NCI-H2196 treated with DMSO at 0.1 percent for 48 hours (cell line): ENCODE measurements around the gene IQCK.
A peak's percentile ranks its signal among the peaks of the same experiment; 100 is the strongest.

ENCODE experiments used
- DNase-seq: peaks from one replicate; lab custom pipeline; 2025; ENCODE audit not compliant: unreplicated experiment; lab: John Stamatoyannopoulos, UW

Gene IQCK

GRCh38 chr16:19879241-19879792 lies 161.2 kb downstream of the IQCK start:
- DNase-seq = peak; percentile 94

- DNase-seq = no peak
Measured at GRCh38 chr16:19881028-19881427, 163.0 kb downstream of the IQCK start.

DNA sequence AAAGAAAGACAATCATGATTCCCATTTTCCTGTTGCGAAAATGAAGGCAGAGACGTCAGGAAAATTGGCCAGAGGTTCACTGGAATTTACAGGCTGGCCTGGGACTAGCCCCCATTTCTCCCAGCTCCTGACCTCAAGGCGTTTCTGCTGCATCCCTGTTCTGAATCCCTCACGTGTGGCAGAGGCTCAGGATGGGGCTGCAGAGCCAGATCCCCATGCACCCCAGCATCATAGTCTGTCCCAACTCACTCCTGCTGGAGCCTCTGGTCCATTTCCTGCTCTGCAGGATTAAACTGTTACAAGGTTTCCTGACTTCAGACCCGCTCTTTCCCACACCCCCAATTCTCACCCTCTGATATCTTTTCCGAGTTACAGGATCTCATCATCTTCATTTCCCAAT lies 163.7 kb downstream of the IQCK start:
- no peak for DNase-seq

- no peak for DNase-seq
Measured at GRCh38 chr16:19882186-19882585, 164.1 kb downstream of the IQCK start.

DNA sequence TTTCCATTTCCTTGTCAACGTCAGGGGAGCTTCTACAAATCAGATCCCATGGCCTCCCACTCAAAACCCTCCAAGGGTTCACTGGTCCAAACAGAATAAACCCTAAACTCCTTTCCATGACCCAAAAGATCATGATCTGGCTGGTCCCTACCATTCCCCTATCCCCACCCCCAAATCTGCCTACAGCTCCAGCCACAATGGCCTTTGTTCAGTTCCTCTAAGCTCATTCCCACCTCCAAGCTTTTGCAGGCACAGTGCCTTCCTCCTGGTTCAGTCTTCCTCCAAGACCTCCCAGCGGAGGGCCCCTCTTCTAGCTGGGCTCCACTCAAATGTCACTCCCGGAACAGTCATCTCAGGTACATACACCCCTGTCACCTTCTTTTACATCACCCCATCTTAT lies 164.6 kb downstream of the IQCK start:
- DNase-seq = no peak

GRCh38 chr16:19883296-19883965 lies 165.4 kb downstream of the IQCK start:
- peak; percentile 12 for DNase-seq

- DNase-seq = no peak
Measured at GRCh38 chr16:19883966-19884485, 166.0 kb downstream of the IQCK start.

DNA sequence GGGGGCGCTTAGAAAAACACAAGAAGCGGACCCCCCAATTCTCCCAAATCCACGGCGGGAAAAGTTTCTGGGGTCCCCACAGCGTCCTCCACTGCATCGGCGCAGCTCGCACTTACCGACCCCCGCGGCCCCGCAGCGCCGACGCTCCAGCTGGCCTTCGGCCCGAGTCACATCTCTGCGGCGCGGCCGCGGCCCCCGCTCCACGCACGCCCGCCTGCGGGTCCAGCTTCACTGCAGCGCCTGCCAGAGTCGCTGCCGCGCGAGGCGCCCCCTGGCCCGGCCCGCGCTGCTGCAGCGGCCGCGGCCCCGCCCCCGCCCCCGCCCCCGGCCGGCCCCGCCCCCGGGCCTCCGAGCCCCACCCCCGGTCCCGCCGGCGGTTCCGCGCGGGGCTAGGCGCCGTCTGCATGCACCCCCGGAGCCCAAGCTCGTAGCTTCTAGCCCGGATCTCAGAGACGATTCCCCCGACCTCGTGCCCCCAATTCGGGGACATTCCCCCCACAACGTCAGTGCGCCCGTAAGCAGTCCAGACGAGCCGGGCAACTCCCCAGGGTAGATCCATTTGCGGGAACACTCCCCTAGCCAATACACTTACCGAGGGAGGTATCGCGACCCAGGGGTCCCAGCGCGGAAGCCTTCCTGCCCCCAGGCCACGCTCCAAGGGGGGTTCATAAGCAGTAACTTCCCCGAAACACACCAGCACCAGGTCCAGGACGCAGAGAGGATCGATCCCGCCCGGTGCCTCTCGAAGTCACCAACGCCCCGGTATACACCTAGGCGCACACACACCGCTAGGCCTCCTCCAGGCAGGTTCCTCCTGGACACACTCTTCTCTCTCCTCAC lies 166.8 kb downstream of the IQCK start, which contains the start of gene GPRC5B:
GPRC5B (minus strand) TSS at position 238 of the 840 bp plus-strand sequence. CDS start 12,003 bp downstream, outside the sequence.
- no peak for DNase-seq

DNA sequence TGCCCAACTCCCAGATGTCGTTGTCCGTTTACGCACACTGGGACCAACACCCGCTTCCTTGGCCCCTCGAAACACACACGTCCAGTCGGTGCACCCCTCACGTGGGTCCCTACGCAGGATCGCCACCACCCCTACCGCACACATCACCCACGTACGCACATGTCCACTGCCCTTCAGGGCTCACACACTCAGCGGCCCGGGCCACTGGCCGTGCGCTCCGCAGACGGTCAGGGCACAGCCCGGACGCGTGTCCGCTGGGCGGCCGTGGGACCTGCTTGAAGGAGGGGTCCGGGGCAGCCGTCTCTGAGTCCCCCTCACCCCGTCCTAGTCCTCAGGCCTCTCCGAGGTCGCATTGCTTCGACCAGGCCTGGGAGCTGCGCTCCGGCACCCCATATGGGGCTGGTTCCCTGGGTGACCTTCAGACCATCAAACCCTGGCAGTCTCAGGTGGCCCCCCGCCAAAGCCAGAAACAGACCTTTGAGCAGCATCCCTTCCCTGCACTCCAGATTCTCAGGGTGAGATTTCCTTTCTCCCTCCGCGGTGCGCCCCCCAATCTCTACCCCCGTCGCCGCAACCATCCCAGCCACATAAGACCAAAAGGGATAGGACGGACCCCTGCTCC lies 167.5 kb downstream of the IQCK start:
- DNase-seq = no peak

DNA sequence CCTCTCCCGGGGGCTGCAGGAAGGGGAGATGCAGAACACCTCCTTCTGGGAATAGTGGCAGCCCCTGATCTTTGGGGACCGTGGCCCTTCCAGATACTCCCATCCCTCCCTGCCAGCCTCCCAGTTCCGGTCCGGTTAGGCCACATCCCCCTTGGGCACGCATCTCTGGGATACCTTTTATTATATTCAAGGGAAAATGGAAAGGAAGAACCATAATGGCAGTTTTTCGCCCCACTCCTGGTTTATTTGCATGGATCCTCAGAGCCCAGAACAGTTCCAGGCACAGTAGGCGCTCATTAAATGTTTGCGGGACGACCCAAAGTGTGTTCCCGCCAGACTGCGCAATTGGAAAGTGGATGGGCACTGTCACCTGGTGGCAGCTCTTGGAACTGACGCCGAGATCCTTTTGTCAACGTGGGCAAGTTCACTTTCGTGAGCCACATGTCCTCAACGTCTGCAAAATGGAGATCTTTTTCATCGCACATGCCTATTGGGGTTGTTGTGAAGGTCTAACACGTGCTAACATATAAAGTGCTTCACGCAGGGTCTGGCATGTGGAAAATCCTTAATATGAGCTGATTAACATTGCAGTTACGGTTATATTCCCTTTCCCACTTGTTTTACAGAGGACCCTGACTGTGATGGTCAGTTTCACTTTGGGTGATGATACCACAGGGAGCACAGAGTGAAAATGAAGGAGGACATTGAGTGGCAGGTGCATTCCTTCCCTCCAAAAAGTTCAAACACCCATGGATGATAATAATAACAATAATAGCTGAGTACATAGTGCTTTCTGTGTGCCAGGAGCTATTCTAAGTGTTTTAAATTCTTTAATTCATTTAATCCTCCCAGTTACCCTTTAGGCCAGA lies 168.2 kb downstream of the IQCK start:
- DNase-seq = peak; percentile 63

DNA sequence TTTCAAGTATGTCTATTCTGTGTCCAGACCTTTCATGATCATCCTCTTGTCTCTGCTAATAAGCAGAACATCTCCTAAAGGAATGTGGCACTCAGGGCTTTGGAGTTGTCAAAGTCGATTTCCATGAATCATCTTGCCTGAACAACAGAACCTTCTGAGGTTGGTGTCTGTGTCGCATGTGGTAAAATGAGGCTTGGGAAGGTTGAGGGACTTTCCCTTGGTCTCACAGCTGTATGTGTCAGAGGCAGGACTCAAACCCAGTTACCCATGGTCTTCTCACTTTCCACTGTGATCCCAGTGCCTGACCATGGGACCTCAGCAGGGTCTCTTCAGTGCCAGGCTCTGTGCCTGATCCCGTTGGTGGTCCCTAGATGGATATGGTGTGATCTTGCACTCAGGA lies 170.8 kb downstream of the IQCK start:
- no peak for DNase-seq

DNA sequence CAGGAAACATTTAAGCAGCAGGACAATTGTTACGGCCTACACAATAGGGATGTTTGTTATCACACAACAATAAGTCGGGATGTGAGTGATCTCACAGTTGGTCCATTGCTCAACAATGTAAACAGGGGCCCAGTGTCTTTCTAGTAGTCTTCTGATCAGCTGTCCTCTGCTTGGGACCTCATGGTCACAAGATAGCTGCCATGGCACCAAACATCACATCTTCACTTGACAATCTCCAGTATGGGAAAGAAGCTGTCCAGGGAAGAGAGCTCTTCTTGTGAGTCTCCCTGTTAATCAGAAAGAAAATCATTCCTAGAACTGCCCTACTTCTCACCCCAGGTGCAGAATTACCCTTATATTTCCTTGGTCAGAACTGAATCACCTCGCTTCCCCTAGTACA lies 172.8 kb downstream of the IQCK start:
- no peak for DNase-seq

- no peak for DNase-seq
Measured at GRCh38 chr16:19892902-19893301, 174.8 kb downstream of the IQCK start.

GRCh38 chr16:19894586-19894985 lies 176.5 kb downstream of the IQCK start:
- DNase-seq = no peak

DNA sequence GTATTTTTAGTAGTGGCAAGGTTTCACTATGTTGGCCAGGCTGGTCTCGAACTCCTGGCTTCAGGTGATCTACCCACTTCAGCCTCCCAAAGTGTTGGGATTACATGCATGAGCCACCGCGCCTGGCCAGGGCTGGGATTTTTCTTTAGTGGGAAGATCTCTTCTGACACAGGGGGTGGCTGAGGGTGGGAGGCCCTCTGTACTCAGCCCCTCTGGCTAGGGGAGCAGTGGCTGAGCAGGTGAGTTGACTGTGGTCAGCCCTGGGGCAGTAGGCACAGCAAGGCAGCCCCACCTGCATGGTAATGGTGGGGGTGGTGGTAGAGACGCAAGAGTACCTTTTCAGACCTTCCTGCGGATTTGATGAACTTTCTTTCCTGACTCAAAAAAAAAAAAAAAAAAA lies 178.9 kb downstream of the IQCK start:
- DNase-seq = no peak

DNA sequence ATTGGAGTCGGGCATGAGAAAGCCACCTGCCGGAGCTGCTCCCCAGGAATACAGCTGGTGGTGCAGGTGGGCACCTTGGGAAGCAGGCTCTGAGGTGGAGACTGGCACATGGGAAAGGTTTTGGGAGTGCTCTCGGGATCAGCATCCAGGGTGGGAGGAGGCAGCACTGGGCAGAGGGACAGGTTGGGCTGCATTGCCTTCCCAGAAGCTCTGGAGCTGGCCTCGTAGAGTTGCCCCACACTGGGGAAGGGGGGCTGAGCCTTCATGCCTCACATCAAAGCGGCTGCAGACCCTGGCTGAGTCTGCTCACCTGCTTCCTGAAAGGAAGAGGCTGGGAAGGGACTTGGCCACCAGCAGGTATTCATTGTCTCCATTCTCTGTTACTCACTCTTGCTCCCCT lies 180.1 kb downstream of the IQCK start:
- no peak for DNase-seq

- peak; percentile 45 for DNase-seq
Measured at GRCh38 chr16:19898924-19899604, 181.0 kb downstream of the IQCK start.

- DNase-seq = no peak
Measured at GRCh38 chr16:19899605-19899955, 181.5 kb downstream of the IQCK start.

DNA sequence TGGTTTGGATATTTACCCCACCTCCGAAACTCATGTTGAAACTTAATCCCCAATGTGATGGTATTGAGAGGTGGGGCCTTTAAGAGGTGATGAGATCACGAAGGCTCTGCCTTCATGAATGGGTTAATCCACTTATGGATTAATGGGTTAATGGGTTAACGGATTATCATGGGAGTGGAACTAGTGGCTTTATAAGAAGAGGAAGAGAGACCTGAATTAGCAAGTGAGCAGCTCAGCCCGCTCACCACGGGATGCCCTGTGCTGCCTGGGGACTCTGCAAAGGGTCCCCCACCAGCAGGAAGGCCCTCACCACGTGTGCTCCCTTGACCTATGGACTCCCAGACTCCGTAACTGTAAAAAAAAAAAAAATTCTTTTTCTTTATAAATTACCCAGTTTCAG lies 183.1 kb downstream of the IQCK start:
- no peak for DNase-seq
